Aorta (tissue), 5 donors: Measurements from ENCODE around the gene A2ML1. TPM values are rescaled to one million over a fixed set of nuclear protein-coding genes. Genes with fewer than 3 reads are reported as not detected.
"Not testable (repeated sequence)": the region's sequence is repeated elsewhere in the genome, so short reads cannot be mapped to it uniquely, and the experiment has no call there.

Experiments used
- ATAC-seq: fragments of 200-7000 bp; cut with Tn5 transposase; one replicate; pipeline ENCODE4 v1.9.1; 2022; ENCODE audit warnings: moderate library complexity; ENCODE audit not compliant: low FRiP score
- DNase-seq, 2 donors: peaks; one replicate each; pipeline ENCODE4 v3.0.0-alpha.2; 2020
- H3K27ac ChIP-seq, 2 donors: one replicate each; pipeline ENCODE4 v1.5.1; 2013; ENCODE audit warnings: low read length in 2 of 2, mild to moderate bottlenecking in 2 of 2, moderate library complexity in 2 of 2, control low read depth in 1 of 2, inconsistent platforms in 1 of 2, low read depth in 1 of 2
- H3K27me3 ChIP-seq, 2 donors: one replicate each; pipeline ENCODE4 v1.6.1; 2013; ENCODE audit warnings: control low read depth in 1 of 2, low read length in 1 of 2, mild to moderate bottlenecking in 1 of 2, moderate library complexity in 1 of 2; ENCODE audit not compliant: insufficient read depth in 2 of 2, control insufficient read depth in 1 of 2
- H3K36me3 ChIP-seq, 2 donors: one replicate each; pipeline ENCODE4 v1.6.1; 2013; ENCODE audit warnings: control low read depth in 1 of 2, low read length in 1 of 2, mild to moderate bottlenecking in 1 of 2; ENCODE audit not compliant: insufficient read depth in 2 of 2, control insufficient read depth in 1 of 2
- H3K4me1 ChIP-seq, 2 donors: one replicate each; pipeline ENCODE4 v1.6.1; 2013; ENCODE audit warnings: low read length in 2 of 2, control low read depth in 1 of 2, mild to moderate bottlenecking in 1 of 2, moderate library complexity in 1 of 2; ENCODE audit not compliant: insufficient read depth in 2 of 2, control insufficient read depth in 1 of 2
- H3K4me3 ChIP-seq, 2 donors: one replicate each; pipeline ENCODE4 v1.5.1; 2013; ENCODE audit warnings: low read length in 2 of 2, control low read depth in 1 of 2, mild to moderate bottlenecking in 1 of 2
- H3K9me3 ChIP-seq: one replicate; pipeline ENCODE4 v1.6.1; 2013; ENCODE audit warnings: mild to moderate bottlenecking, low read length; ENCODE audit not compliant: control insufficient read depth
- WGBS, 2 donors: extraction: QIAGEN DNeasy Blood & Tissue Kit; methylation state at CpG; one replicate each; pipeline ENCODE4 v1.1.7; 2013; 5-methylcytosine and 5-hydroxymethylcytosine counted together
- intact Hi-C, 2 donors: fragments of 100-400 bp; cut with DNase I; formaldehyde crosslinking; loops; one replicate each; pipeline versions ENCODE4 v1.14.2 to v1.15.0; 2022
- polyA plus RNA-seq, 2 donors: library from polyadenylated mRNA; stranded (reverse); fragments of 200-250 nt; gene quantifications; one replicate each; pipeline ENCODE4 v1.2.3, GENCODE V29; 2013
- total RNA-seq, 2 donors: library from RNA; stranded (reverse); fragmentation: NEBNext Ultra II Directional; extraction: Animal tissue kit (Norgen Biotek cat#: 25700); gene quantifications; one replicate each; pipeline ENCODE4 v1.2.1, GENCODE V29; 2021
- donor health status: healthy with polysubstance abuse.
- donor health status: Bipolar disorder and iron deficiency.
- donor health status: DM: no; HTN: no; CAD: no.
- donor health status: DM: no; HTN: no; CAD: no.
- donor health status: DM: yes; HTN: yes; CAD: no.

Gene A2ML1
- total and polyA plus RNA-seq, 4 donors: 0.06 to 0.63 (median 0.21) TPM

DNA sequence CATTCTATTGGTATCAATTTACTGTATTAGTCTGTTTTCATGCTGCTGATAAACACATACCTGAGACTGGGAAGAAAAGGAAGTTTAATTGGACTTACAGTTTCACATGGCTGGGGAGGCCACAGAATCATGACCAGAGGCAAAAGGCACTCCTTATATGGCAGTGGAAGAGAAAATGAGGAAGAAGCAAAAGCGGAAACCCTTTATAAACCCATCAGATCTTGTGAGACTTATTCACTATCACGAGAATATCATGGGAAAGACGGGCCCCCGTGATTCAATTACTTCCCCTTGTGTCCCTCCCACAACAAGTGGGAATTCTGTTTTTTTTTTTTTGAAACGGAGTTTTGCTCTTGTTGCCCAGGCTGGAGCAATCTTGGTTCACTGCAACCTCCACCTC is 80.3 kb downstream of the A2ML1 start:
- not testable (repeated sequence) for H3K27ac ChIP-seq, H3K9me3 ChIP-seq, H3K4me1 ChIP-seq, H3K27me3 ChIP-seq, ATAC-seq, H3K4me3 ChIP-seq, H3K36me3 ChIP-seq, DNase-seq
- intact Hi-C loops: loop anchor here in 1 of 2 donors (10.0 kb wide), 1 partner anchor 1312 kb away; the partner anchor contains the start of gene GABARAPL1
- 92 to 97% methylated on average over 5 of the region's 5 CpGs for WGBS, 2 donors

DNA sequence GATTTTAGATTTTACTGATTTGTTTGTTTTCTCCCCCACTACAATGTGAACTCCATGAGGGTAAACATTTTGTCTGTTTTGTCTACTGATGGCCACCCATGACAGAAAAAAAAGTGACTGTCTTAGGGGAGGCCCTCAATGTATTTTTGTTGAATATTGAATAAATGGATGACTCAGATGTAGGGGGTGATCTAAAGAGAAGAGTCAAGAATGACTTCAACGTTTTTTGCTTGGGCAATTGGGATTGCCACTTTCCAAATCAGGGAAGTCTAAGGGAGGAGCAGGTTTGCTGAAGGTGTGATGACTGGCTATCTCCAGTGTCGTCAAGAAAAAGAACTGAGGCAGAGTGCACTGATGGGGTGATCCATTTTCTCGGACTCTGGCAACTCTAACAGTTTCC is 81.2 kb downstream of the A2ML1 start:
- ATAC-seq (no peak), DNase-seq (no peak)
- Histone ChIP-seq H3K27me3 (no peaks in the 10 kb centered on the region), H3K36me3 (no peaks in the 10 kb centered on the region), H3K27ac (no peak overlapping the region), H3K4me1 (no peaks in the 10 kb centered on the region), H3K9me3 (no peaks in the 10 kb centered on the region), H3K4me3 (no peak overlapping the region)
- WGBS, 2 donors: 91 to 96% methylated on average over 3 of the region's 3 CpGs
- intact Hi-C loops: loop anchor here in 1 of 2 donors (10.0 kb wide), 1 partner anchor 1311 kb away; the partner anchor contains the start of gene GABARAPL1

GRCh38 chr12:8904665-8905064 is 82.2 kb downstream of the A2ML1 start:
- Histone ChIP-seq H3K27ac (no peak overlapping the region), H3K9me3 (no peaks in the 10 kb centered on the region), H3K36me3 (no peaks in the 10 kb centered on the region), H3K4me3 (no peak overlapping the region), H3K27me3 (no peaks in the 10 kb centered on the region), H3K4me1 (no peaks in the 10 kb centered on the region)
- intact Hi-C loops: loop anchor here in 1 of 2 donors (10.0 kb wide), 1 partner anchor 1310 kb away; the partner anchor contains the start of gene GABARAPL1
- DNase-seq (no peak), ATAC-seq (no peak)

GRCh38 chr12:8905546-8905945 is 83.1 kb downstream of the A2ML1 start:
- intact Hi-C loops: loop anchor here in 1 of 2 donors (10.0 kb wide), 1 partner anchor 1309 kb away; the partner anchor contains the start of gene GABARAPL1
- Histone ChIP-seq H3K9me3 (no peaks in the 10 kb centered on the region), H3K27me3 (no peaks in the 10 kb centered on the region), H3K4me3 (no peak overlapping the region), H3K27ac (no peak overlapping the region), H3K36me3 (no peaks in the 10 kb centered on the region), H3K4me1 (no peaks in the 10 kb centered on the region)
- DNase-seq (no peak), ATAC-seq (no peak)
- WGBS, 2 donors: 10 to 20% methylated on average over 7 to 10 of the region's 10 CpGs

- intact Hi-C loops: loop anchor here in 1 of 2 donors (10.0 kb wide), 1 partner anchor 1308 kb away; the partner anchor contains the start of gene GABARAPL1
- H3K4me3 ChIP-seq: no peak overlapping the region
- H3K9me3 ChIP-seq: no peaks in the 10 kb centered on the region
- no peaks in the 10 kb centered on the region for H3K27me3 ChIP-seq
- DNase-seq (no peak), ATAC-seq (no peak)
- H3K36me3 ChIP-seq: no peaks in the 10 kb centered on the region
- 87 to 88% methylated on average over 16 of the region's 16 CpGs for WGBS, 2 donors
- H3K4me1 ChIP-seq: no peaks in the 10 kb centered on the region
- H3K27ac ChIP-seq: no peak overlapping the region
Observed at GRCh38 chr12:8906266-8907180, 84.1 kb downstream of the A2ML1 start.

DNA sequence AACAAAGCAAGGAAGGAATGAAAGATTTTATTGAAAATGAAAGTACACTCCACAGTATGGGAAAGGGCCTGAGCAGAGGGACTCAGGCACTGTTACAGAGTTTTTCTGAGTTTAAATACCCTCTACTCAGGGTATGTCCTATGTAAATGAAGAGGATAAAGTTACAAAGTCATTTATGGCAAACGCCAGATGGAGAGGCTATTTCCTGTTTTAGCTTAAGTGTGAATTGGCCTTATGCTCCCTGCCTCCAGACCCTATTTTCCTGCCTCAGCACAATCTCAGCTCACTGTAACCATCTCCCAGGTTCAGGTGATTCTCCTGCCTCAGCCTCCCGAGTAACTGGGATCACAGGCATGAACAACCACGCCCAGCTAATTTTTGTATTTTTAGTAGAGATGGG is 85.1 kb downstream of the A2ML1 start:
- WGBS, 2 donors: 81 to 87% methylated on average over 3 of the region's 3 CpGs
- no peaks in the 10 kb centered on the region for H3K9me3 ChIP-seq
- no peaks in the 10 kb centered on the region for H3K4me1 ChIP-seq
- no peaks in the 10 kb centered on the region for H3K27me3 ChIP-seq
- DNase-seq (no peak), ATAC-seq (no peak)
- no peaks in the 10 kb centered on the region for H3K36me3 ChIP-seq
- H3K27ac ChIP-seq: no peak overlapping the region
- H3K4me3 ChIP-seq: no peak overlapping the region
- intact Hi-C loops: loop anchor here in 1 of 2 donors (10.0 kb wide), 1 partner anchor 1307 kb away; the partner anchor contains the start of gene GABARAPL1

GRCh38 chr12:8909752-8910151 is 87.3 kb downstream of the A2ML1 start:
- peaks cover 0 to 6% of the 10 kb centered on the region in 2 donors for H3K4me1 ChIP-seq
- no peak overlapping the region for H3K4me3 ChIP-seq
- ATAC-seq: no peak
- no peaks in the 10 kb centered on the region for H3K36me3 ChIP-seq
- no peak overlapping the region for H3K27ac ChIP-seq
- intact Hi-C loops: loop anchor here (5.0 to 10.0 kb wide), 2 partner anchors 43 to 1305 kb away; partner anchors contain the start of gene GABARAPL1 (in 1 of the 2)
- no peak for DNase-seq
- WGBS, 2 donors: 74 to 84% methylated on average over 5 of the region's 5 CpGs
- H3K27me3 ChIP-seq: no peaks in the 10 kb centered on the region
- H3K9me3 ChIP-seq: no peaks in the 10 kb centered on the region

- no peaks in the 10 kb centered on the region for H3K27me3 ChIP-seq
Observed at GRCh38 chr12:8911606-8912268, 89.3 kb downstream of the A2ML1 start.

More at GRCh38 chr12:8911606-8912268, 89.3 kb downstream of the A2ML1 start:
- ATAC-seq (no peak), DNase-seq (no peak)
- Histone ChIP-seq H3K36me3 (no peaks in the 10 kb centered on the region), H3K4me1 (peaks cover 0 to 6% of the 10 kb centered on the region in 2 donors), H3K9me3 (no peaks in the 10 kb centered on the region), H3K4me3 (no peak overlapping the region), H3K27ac (no peak overlapping the region)
- WGBS, 2 donors: 69 to 73% methylated on average over 3 of the region's 3 CpGs
- intact Hi-C loops: loop anchor here in 1 of 2 donors (5.0 kb wide), 1 partner anchor 41 kb away; no protein-coding TSS in a partner anchor
